HEK293 (cell line): ENCODE results near the gene UBR1.

Experiments used
- GLIS2 ChIP-seq: fragments of 450-650 bp; formaldehyde crosslinking; IDR thresholded peaks from 2 replicates; pipeline ENCODE4 v1.5.1; 2016; ENCODE audit warnings: missing biosample characterization, missing genetic modification characterization
- HOXA7 ChIP-seq: sonication (generic); formaldehyde crosslinking; IDR thresholded peaks from 2 replicates; pipeline ENCODE4 v1.8.1; 2022; ENCODE audit warnings: missing genetic modification reagents, borderline replicate concordance
- SP2 ChIP-seq: fragments of 450-650 bp; formaldehyde crosslinking; IDR thresholded peaks from 2 replicates; pipeline ENCODE4 v1.5.1; 2016; ENCODE audit warnings: missing biosample characterization, missing genetic modification characterization
- ZBTB17 ChIP-seq: fragments of 450-650 bp; formaldehyde crosslinking; IDR thresholded peaks from 2 replicates; pipeline ENCODE4 v1.5.1; 2016; ENCODE audit warnings: missing biosample characterization, missing genetic modification characterization
- ZFP69B ChIP-seq: fragments of 450-650 bp; formaldehyde crosslinking; IDR thresholded peaks from 2 replicates; pipeline ENCODE4 v1.5.1; 2016; ENCODE audit warnings: missing biosample characterization, missing genetic modification characterization
- ZNF10 ChIP-seq: fragments of 450-650 bp; formaldehyde crosslinking; IDR thresholded peaks from 2 replicates; pipeline ENCODE4 v1.5.1; 2017; ENCODE audit warnings: missing biosample characterization, missing genetic modification characterization
- ZNF133 ChIP-seq: fragments of 450-650 bp; formaldehyde crosslinking; IDR thresholded peaks from 2 replicates; pipeline ENCODE4 v1.5.1; 2016; ENCODE audit warnings: missing biosample characterization, missing genetic modification characterization
- ZNF16 ChIP-seq: fragments of 450-650 bp; formaldehyde crosslinking; IDR thresholded peaks from 2 replicates; pipeline ENCODE4 v1.5.1; 2016; ENCODE audit warnings: low read depth, missing biosample characterization, missing genetic modification characterization
- ZNF175 ChIP-seq: fragments of 450-650 bp; formaldehyde crosslinking; IDR thresholded peaks from 2 replicates; pipeline ENCODE4 v1.5.1; 2016; ENCODE audit warnings: missing biosample characterization, missing genetic modification characterization
- ZNF2 ChIP-seq: fragments of 450-650 bp; formaldehyde crosslinking; IDR thresholded peaks from 2 replicates; pipeline ENCODE4 v1.5.1; 2016; ENCODE audit warnings: missing biosample characterization, missing genetic modification characterization
- ZNF335 ChIP-seq: fragments of 450-650 bp; formaldehyde crosslinking; conservative IDR thresholded peaks from 2 replicates; pipeline ENCODE4 v1.5.1; 2016; ENCODE audit warnings: missing biosample characterization, missing genetic modification characterization
- ZNF350 ChIP-seq: fragments of 450-650 bp; formaldehyde crosslinking; IDR thresholded peaks from 2 replicates; pipeline ENCODE4 v1.5.0; 2017; ENCODE audit warnings: missing biosample characterization, mild to moderate bottlenecking, missing genetic modification characterization
- ZNF585B ChIP-seq: fragments of 450-650 bp; formaldehyde crosslinking; IDR thresholded peaks from 2 replicates; pipeline ENCODE4 v1.5.1; 2016; ENCODE audit warnings: missing biosample characterization, missing genetic modification characterization
- ZNF596 ChIP-seq: fragments of 450-650 bp; IDR thresholded peaks from 2 replicates; pipeline ENCODE4 v1.5.0; 2018; ENCODE audit warnings: missing biosample characterization, mild to moderate bottlenecking, missing genetic modification characterization, moderate library complexity
- ZNF629 ChIP-seq: fragments of 450-650 bp; formaldehyde crosslinking; IDR thresholded peaks from 2 replicates; pipeline ENCODE4 v1.5.1; 2017; ENCODE audit warnings: missing biosample characterization, missing genetic modification characterization
- ZNF660 ChIP-seq: fragments of 450-650 bp; IDR thresholded peaks from 2 replicates; pipeline ENCODE4 v1.5.1; 2018; ENCODE audit warnings: missing biosample characterization, mild to moderate bottlenecking, missing genetic modification characterization
- ZNF76 ChIP-seq: fragments of 450-650 bp; formaldehyde crosslinking; IDR thresholded peaks from 2 replicates; pipeline ENCODE4; 2016; ENCODE audit warnings: low read depth, missing biosample characterization, missing genetic modification characterization, borderline replicate concordance
- ZNF791 ChIP-seq: fragments of 450-650 bp; formaldehyde crosslinking; IDR thresholded peaks from 2 replicates; pipeline ENCODE4 v1.5.1; 2016; ENCODE audit warnings: missing biosample characterization, missing genetic modification characterization
- ZXDB ChIP-seq: fragments of 450-650 bp; formaldehyde crosslinking; IDR thresholded peaks from 2 replicates; pipeline ENCODE4 v1.5.1; 2016; ENCODE audit warnings: missing biosample characterization, missing genetic modification characterization
- TF ChIP-seq, protein P1 (sequence below): fragments of 450-650 bp; formaldehyde crosslinking; IDR thresholded peaks from 2 replicates; pipeline ENCODE4 v1.5.1; 2016; ENCODE audit warnings: missing biosample characterization, missing genetic modification characterization
- TF ChIP-seq, protein P2 (sequence below): fragments of 450-650 bp; formaldehyde crosslinking; IDR thresholded peaks from 2 replicates; pipeline ENCODE4 v1.5.1; 2016; ENCODE audit warnings: missing biosample characterization, missing genetic modification characterization
- TF ChIP-seq, protein P3 (sequence below): fragments of 450-650 bp; formaldehyde crosslinking; conservative IDR thresholded peaks from 2 replicates; pipeline ENCODE4 v1.5.1; 2016; ENCODE audit warnings: low read depth, missing biosample characterization, missing genetic modification characterization
- TF ChIP-seq, protein P4 (sequence below): fragments of 450-650 bp; formaldehyde crosslinking; IDR thresholded peaks from 2 replicates; pipeline ENCODE4 v1.5.1; 2016; ENCODE audit warnings: missing biosample characterization, missing genetic modification characterization
- TF ChIP-seq, protein P5 (sequence below): fragments of 450-650 bp; formaldehyde crosslinking; IDR thresholded peaks from 2 replicates; pipeline ENCODE4 v1.5.1; 2016; ENCODE audit warnings: missing biosample characterization, missing genetic modification characterization
- TF ChIP-seq, protein P6 (sequence below): fragments of 450-650 bp; formaldehyde crosslinking; IDR thresholded peaks from 2 replicates; pipeline ENCODE4 v1.5.1; 2016; ENCODE audit warnings: missing biosample characterization, missing genetic modification characterization
- TF ChIP-seq, protein P7 (sequence below): fragments of 450-650 bp; formaldehyde crosslinking; IDR thresholded peaks from 2 replicates; pipeline ENCODE4 v1.5.1; 2017; ENCODE audit warnings: missing biosample characterization, missing genetic modification characterization

Gene UBR1

DNA sequence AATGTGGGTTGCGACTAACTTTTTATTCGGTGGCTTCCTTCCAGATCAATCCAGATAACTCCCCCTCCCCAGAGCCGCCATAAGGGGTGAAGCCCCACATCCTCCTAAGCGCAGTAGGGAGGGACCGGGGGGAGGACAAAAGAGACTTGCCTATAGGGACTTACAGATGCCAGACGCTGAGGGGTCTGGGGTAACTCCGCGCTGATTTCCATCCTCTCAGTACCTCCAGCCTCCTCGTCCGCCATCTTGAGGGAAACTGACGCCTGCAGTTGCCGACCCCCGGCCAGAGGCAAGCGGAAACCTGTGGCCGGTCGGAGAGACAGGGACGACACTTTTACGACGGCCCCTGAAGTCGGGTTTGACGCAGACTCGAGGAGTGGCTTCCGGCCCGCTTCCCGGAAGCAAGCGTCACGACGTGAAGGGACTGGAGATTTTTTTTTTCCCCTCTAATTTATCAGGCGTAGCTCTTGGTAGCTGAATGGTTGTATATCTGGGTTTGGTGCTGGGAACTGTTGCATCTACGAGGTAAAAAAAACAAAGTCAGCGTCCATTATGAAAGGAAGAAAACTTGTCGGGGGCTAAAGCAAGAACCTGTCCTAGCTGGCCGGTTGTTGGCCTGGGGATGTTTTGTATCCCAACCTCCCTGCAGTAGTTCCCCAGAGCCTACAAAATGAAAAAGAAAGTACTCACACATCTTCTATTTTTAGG lies at the start of gene UBR1 (continued):
- TF ChIP-seq ZNF629 (tag by site-specific recombination) (peak; percentile 88), ZNF10 (tag by site-specific recombination) (no peak), ZNF76 (tag by site-specific recombination) (0 out of 2 replicates have a peak, but pooled peaks have one; percentile 11), ZBTB17 (tag by site-specific recombination) (0 out of 2 replicates have a peak, but pooled peaks have one; percentile 39), SP2 (tag by site-specific recombination) (peak; percentile 52), ZXDB (peak; percentile 90), ZFP69B (tag by site-specific recombination) (no peak), ZNF350 (no peak), ZNF585B (tag by site-specific recombination) (no peak), ZNF791 (tag by site-specific recombination) (no peak), ZNF16 (tag by site-specific recombination) (no peak), ZNF133 (tag by site-specific recombination) (no peak), ZNF175 (no peak), ZNF2 (tag by site-specific recombination) (no peak), ZNF596 (tag by site-specific recombination) (no peak), ZNF335 (peak; percentile 69), HOXA7 (CRISPR knock-in tag) (no peak), ZNF660 (tag by site-specific recombination) (no peak; the same call in none of the 2 replicates), GLIS2 (peak; percentile 62)
- TF ChIP-seq, protein P1, sequence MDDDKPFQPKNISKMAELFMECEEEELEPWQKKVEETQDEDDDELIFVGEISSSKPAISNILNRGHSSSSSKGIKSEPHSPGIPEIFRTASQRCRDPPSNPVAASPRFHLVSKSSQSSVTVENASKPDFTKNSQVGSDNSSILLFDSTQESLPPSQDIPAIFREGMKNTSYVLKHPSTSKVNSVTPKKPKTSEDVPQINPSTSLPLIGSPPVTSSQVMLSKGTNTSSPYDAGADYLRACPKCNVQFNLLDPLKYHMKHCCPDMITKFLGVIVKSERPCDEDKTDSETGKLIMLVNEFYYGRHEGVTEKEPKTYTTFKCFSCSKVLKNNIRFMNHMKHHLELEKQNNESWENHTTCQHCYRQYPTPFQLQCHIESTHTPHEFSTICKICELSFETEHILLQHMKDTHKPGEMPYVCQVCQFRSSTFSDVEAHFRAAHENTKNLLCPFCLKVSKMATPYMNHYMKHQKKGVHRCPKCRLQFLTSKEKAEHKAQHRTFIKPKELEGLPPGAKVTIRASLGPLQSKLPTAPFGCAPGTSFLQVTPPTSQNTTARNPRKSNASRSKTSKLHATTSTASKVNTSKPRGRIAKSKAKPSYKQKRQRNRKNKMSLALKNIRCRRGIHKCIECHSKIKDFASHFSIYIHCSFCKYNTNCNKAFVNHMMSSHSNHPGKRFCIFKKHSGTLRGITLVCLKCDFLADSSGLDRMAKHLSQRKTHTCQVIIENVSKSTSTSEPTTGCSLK (tag by site-specific recombination), result no peak
- TF ChIP-seq, protein P2, sequence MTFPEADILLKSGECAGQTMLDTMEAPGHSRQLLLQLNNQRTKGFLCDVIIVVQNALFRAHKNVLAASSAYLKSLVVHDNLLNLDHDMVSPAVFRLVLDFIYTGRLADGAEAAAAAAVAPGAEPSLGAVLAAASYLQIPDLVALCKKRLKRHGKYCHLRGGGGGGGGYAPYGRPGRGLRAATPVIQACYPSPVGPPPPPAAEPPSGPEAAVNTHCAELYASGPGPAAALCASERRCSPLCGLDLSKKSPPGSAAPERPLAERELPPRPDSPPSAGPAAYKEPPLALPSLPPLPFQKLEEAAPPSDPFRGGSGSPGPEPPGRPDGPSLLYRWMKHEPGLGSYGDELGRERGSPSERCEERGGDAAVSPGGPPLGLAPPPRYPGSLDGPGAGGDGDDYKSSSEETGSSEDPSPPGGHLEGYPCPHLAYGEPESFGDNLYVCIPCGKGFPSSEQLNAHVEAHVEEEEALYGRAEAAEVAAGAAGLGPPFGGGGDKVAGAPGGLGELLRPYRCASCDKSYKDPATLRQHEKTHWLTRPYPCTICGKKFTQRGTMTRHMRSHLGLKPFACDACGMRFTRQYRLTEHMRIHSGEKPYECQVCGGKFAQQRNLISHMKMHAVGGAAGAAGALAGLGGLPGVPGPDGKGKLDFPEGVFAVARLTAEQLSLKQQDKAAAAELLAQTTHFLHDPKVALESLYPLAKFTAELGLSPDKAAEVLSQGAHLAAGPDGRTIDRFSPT, result no peak
- TF ChIP-seq, protein P3, sequence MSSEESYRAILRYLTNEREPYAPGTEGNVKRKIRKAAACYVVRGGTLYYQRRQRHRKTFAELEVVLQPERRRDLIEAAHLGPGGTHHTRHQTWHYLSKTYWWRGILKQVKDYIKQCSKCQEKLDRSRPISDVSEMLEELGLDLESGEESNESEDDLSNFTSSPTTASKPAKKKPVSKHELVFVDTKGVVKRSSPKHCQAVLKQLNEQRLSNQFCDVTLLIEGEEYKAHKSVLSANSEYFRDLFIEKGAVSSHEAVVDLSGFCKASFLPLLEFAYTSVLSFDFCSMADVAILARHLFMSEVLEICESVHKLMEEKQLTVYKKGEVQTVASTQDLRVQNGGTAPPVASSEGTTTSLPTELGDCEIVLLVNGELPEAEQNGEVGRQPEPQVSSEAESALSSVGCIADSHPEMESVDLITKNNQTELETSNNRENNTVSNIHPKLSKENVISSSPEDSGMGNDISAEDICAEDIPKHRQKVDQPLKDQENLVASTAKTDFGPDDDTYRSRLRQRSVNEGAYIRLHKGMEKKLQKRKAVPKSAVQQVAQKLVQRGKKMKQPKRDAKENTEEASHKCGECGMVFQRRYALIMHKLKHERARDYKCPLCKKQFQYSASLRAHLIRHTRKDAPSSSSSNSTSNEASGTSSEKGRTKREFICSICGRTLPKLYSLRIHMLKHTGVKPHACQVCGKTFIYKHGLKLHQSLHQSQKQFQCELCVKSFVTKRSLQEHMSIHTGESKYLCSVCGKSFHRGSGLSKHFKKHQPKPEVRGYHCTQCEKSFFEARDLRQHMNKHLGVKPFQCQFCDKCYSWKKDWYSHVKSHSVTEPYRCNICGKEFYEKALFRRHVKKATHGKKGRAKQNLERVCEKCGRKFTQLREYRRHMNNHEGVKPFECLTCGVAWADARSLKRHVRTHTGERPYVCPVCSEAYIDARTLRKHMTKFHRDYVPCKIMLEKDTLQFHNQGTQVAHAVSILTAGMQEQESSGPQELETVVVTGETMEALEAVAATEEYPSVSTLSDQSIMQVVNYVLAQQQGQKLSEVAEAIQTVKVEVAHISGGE (tag by site-specific recombination), result peak; percentile 92
- TF ChIP-seq, protein P4, sequence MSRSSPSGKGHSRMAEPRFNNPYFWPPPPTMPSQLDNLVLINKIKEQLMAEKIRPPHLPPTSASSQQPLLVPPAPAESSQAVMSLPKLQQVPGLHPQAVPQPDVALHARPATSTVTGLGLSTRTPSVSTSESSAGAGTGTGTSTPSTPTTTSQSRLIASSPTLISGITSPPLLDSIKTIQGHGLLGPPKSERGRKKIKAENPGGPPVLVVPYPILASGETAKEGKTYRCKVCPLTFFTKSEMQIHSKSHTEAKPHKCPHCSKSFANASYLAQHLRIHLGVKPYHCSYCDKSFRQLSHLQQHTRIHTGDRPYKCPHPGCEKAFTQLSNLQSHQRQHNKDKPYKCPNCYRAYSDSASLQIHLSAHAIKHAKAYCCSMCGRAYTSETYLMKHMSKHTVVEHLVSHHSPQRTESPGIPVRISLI (tag by site-specific recombination), result peak; percentile 79
- TF ChIP-seq, protein P5, sequence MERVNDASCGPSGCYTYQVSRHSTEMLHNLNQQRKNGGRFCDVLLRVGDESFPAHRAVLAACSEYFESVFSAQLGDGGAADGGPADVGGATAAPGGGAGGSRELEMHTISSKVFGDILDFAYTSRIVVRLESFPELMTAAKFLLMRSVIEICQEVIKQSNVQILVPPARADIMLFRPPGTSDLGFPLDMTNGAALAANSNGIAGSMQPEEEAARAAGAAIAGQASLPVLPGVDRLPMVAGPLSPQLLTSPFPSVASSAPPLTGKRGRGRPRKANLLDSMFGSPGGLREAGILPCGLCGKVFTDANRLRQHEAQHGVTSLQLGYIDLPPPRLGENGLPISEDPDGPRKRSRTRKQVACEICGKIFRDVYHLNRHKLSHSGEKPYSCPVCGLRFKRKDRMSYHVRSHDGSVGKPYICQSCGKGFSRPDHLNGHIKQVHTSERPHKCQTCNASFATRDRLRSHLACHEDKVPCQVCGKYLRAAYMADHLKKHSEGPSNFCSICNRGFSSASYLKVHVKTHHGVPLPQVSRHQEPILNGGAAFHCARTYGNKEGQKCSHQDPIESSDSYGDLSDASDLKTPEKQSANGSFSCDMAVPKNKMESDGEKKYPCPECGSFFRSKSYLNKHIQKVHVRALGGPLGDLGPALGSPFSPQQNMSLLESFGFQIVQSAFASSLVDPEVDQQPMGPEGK (tag by site-specific recombination), result peak; percentile 57
- TF ChIP-seq, protein P6, sequence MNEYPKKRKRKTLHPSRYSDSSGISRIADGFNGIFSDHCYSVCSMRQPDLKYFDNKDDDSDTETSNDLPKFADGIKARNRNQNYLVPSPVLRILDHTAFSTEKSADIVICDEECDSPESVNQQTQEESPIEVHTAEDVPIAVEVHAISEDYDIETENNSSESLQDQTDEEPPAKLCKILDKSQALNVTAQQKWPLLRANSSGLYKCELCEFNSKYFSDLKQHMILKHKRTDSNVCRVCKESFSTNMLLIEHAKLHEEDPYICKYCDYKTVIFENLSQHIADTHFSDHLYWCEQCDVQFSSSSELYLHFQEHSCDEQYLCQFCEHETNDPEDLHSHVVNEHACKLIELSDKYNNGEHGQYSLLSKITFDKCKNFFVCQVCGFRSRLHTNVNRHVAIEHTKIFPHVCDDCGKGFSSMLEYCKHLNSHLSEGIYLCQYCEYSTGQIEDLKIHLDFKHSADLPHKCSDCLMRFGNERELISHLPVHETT (tag by site-specific recombination), result peak; percentile 48; the same call in 1 of the 2 replicates
- TF ChIP-seq, protein P7, sequence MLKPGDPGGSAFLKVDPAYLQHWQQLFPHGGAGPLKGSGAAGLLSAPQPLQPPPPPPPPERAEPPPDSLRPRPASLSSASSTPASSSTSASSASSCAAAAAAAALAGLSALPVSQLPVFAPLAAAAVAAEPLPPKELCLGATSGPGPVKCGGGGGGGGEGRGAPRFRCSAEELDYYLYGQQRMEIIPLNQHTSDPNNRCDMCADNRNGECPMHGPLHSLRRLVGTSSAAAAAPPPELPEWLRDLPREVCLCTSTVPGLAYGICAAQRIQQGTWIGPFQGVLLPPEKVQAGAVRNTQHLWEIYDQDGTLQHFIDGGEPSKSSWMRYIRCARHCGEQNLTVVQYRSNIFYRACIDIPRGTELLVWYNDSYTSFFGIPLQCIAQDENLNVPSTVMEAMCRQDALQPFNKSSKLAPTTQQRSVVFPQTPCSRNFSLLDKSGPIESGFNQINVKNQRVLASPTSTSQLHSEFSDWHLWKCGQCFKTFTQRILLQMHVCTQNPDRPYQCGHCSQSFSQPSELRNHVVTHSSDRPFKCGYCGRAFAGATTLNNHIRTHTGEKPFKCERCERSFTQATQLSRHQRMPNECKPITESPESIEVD (tag by site-specific recombination), result no peak
